Upper lobe of left lung (tissue), 4 donors: ENCODE data around the gene LRP1B.

Experiments used
- CTCF ChIP-seq, 6 experiments: fragments of 450-650 bp in 4 of 6; fragments of 200-600 bp in 2 of 6; sonication (generic) in 2 of 6; IDR thresholded peaks; one replicate each; pipeline ENCODE4 v1.5.1; 2016 to 2019; ENCODE audit warnings: antibody characterized with exemption in 6 of 6
- EP300 ChIP-seq, 4 donors: sonication (generic); formaldehyde crosslinking; IDR thresholded peaks; one replicate each; pipeline ENCODE4 v1.5.1; 2017; ENCODE audit warnings: antibody characterized with exemption in 4 of 4, control low read depth in 2 of 4
- POLR2A ChIP-seq, 4 donors: fragments of 450-650 bp; IDR thresholded peaks; one replicate each; pipeline ENCODE4 v1.5.1; 2016 to 2017; ENCODE audit warnings: antibody characterized with exemption in 4 of 4, mild to moderate bottlenecking in 2 of 4
- POLR2AphosphoS5 ChIP-seq, 2 donors: sonication (generic); formaldehyde crosslinking; IDR thresholded peaks; one replicate each; pipeline ENCODE4 v1.5.1; 2017; ENCODE audit warnings: antibody characterized with exemption in 2 of 2

GRCh38 chr2:141492816-141493215 is 638.0 kb downstream of the LRP1B start:
- TF ChIP-seq CTCF (IDR thresholded peaks at IDR 0.05) (no peak), POLR2A (IDR thresholded peaks at IDR 0.05) (no peak), POLR2AphosphoS5 (IDR thresholded peaks at IDR 0.05) (no peak), EP300 (IDR thresholded peaks at IDR 0.05) (no peak)
